Thoracic aorta (tissue), 2 donors: ENCODE results near the gene RPN2. TPM values are rescaled to one million over a fixed set of nuclear protein-coding genes. Genes with fewer than 3 reads are reported as not detected.

ENCODE experiments used
- ATAC-seq: fragments of 150-250 bp; one replicate; pipeline ENCODE4 v1.8.0; 2017; ENCODE audit warnings: low read depth; ENCODE audit not compliant: insufficient number of reproducible peaks, low FRiP score
- DNase-seq: peaks from one replicate; pipeline ENCODE4 v3.0.0-alpha.2; 2020; ENCODE audit warnings: low spot score
- H3K27ac ChIP-seq, 2 donors: fragments of 200-600 bp; sonication (generic); 1 replicate in 1 of 2; 2 replicates in 1 of 2; pipeline ENCODE4 v1.5.1; 2016; ENCODE audit warnings: mild to moderate bottlenecking in 2 of 2, moderate library complexity in 2 of 2
- H3K27me3 ChIP-seq: fragments of 200-600 bp; sonication (generic); replicated peaks from 2 replicates; pipeline ENCODE4 v1.6.0; 2016; ENCODE audit warnings: mild to moderate bottlenecking; ENCODE audit not compliant: insufficient read depth
- H3K36me3 ChIP-seq: fragments of 200-600 bp; sonication (generic); one replicate; pipeline ENCODE4 v1.5.1; 2016
- H3K4me1 ChIP-seq, 2 donors: fragments of 200-600 bp; sonication (generic); 1 replicate in 1 of 2; 2 replicates in 1 of 2; pipeline versions ENCODE4 v1.5.1 to v1.6.0; 2016; ENCODE audit warnings: low read depth in 2 of 2, mild to moderate bottlenecking in 1 of 2; ENCODE audit not compliant: control insufficient read depth in 1 of 2
- H3K4me3 ChIP-seq: fragments of 200-600 bp; sonication (generic); 2 replicates; pipeline ENCODE4 v1.5.1; 2016; ENCODE audit warnings: mild to moderate bottlenecking
- H3K9me3 ChIP-seq: fragments of 200-600 bp; sonication (generic); 2 replicates; pipeline ENCODE4 v1.5.1; 2016
- CTCF ChIP-seq: fragments of 200-600 bp; sonication (generic); IDR thresholded peaks from one replicate; pipeline ENCODE4 v1.5.1; 2019; ENCODE audit warnings: antibody characterized with exemption
- total RNA-seq, 2 donors: library from RNA; depleted of rRNA; stranded (reverse); fragments of >200 nt; gene quantifications; one replicate each; pipeline versions ENCODE4 v1.1.0 to v1.2.3, GENCODE V29; 2016

RPN2 gene
- total RNA-seq, 2 donors from 2014 or later = 128 to 156 TPM

DNA sequence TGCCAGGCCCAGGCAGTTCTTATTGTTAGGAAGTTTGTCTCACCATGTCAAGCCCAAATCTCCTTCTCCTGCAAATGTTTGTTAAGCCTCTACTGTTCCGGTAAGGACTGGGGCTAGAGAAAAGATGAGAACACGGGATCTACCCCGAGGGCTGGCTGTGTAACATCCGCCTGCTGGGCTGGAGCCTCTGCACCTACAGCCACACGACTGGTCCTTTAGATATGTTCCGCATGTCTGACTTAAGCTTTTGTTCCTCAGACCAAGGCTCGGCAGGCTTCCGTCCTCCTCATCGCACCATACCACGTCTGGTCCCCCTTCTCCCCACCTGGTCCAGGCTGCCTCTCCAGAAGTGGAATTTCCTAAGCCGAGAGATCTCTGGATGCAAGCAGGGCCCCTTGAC, 79.9 kb downstream of the RPN2 start:
- H3K36me3 ChIP-seq = no peaks in the 10 kb centered on the region
- H3K9me3 ChIP-seq = no peaks in the 10 kb centered on the region
- no peak for DNase-seq
- no peak for ATAC-seq
- H3K27me3 ChIP-seq = no peaks in the 10 kb centered on the region
- no peak for TF ChIP-seq CTCF
- no peak overlapping the region for H3K4me3 ChIP-seq
- H3K4me1 ChIP-seq = no peaks in the 10 kb centered on the region
- H3K27ac ChIP-seq = no peak overlapping the region

GRCh38 chr20:37259865-37260264, 80.7 kb downstream of the RPN2 start:
- no peak for ATAC-seq
- DNase-seq = no peak
- no peaks in the 10 kb centered on the region for H3K4me1 ChIP-seq
- H3K9me3 ChIP-seq = no peaks in the 10 kb centered on the region
- no peaks in the 10 kb centered on the region for H3K27me3 ChIP-seq
- H3K4me3 ChIP-seq = no peak overlapping the region
- TF ChIP-seq CTCF = no peak
- no peaks in the 10 kb centered on the region for H3K36me3 ChIP-seq
- H3K27ac ChIP-seq = no peak overlapping the region

GRCh38 chr20:37260923-37261322, 81.8 kb downstream of the RPN2 start:
- Histone ChIP-seq H3K4me3 (no peak overlapping the region), H3K9me3 (no peaks in the 10 kb centered on the region), H3K27me3 (no peaks in the 10 kb centered on the region), H3K36me3 (no peaks in the 10 kb centered on the region), H3K27ac (no peak overlapping the region), H3K4me1 (no peaks in the 10 kb centered on the region)
- no peak for ATAC-seq
- no peak for DNase-seq
- no peak for TF ChIP-seq CTCF

- Histone ChIP-seq H3K4me3 (no peak within 1 kb of the TSS), H3K27ac (no peak within 1 kb of the TSS), H3K27me3 (no peaks in the 10 kb centered on the region), H3K36me3 (no peaks in the 10 kb centered on the region), H3K9me3 (no peaks in the 10 kb centered on the region), H3K4me1 (no peaks in the 10 kb centered on the region)
- DNase-seq (no peak), ATAC-seq (no peak)
- TF ChIP-seq CTCF = no peak
Measured at GRCh38 chr20:37261714-37262113, 82.6 kb downstream of the RPN2 start, which contains the start of gene GHRH. Gene GHRH, minus strand, starts transcription at chr20:37261814. Its CDS starts 4,925 bp downstream, at chr20:37256889.

- Histone ChIP-seq H3K4me3 (no peak overlapping the region), H3K9me3 (no peaks in the 10 kb centered on the region), H3K27me3 (no peaks in the 10 kb centered on the region), H3K4me1 (no peaks in the 10 kb centered on the region), H3K27ac (no peak overlapping the region), H3K36me3 (no peaks in the 10 kb centered on the region)
- no peak for DNase-seq
- no peak for TF ChIP-seq CTCF
- ATAC-seq = no peak
Measured at GRCh38 chr20:37262505-37262904, 83.4 kb downstream of the RPN2 start.
